NCI-H2227 (cell line): Measurements from ENCODE around the gene BRF1.

ENCODE experiments used
- DNase-seq: peaks from one replicate; lab custom pipeline; 2025; ENCODE audit not compliant: unreplicated experiment; lab: John Stamatoyannopoulos, UW

The BRF1 gene

DNA sequence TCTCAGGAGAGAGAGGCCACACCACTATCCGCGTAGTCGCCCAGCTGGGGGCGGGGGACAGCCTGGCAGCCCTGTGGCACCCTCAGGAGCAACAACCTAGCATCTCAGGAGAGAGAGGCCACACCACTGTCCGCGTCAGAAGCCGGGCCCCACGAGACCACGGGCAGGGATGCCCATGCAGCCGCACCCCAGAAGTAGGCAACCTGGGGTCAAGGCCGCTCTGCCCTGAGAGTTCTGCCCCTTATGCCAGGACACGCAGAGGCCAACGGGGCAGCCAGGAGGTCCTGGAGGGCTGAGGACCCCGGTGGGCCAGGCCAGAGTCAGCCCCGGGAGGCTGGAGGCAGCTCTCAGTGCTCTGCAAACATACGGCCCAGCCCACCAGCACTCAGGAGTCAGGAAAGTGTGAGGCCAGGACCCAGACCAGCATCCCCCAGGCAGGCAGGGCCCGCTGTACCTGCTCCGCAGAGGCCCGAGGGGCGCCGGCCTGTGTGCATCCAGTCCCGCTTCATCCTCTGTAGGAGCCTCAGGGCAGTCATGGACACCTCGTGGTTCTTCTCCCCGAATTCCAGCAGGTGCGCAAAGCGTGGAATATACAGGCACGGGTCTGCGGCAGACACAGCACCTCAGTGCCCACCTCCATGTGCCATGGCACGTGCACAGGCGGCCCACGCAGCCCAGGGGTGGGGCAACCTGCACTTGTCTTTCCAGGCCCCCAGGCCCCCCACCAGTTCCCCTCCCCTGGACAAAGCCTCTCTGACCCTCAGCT is 59.8 kb downstream of the BRF1 start:
- DNase-seq = no peak

DNA sequence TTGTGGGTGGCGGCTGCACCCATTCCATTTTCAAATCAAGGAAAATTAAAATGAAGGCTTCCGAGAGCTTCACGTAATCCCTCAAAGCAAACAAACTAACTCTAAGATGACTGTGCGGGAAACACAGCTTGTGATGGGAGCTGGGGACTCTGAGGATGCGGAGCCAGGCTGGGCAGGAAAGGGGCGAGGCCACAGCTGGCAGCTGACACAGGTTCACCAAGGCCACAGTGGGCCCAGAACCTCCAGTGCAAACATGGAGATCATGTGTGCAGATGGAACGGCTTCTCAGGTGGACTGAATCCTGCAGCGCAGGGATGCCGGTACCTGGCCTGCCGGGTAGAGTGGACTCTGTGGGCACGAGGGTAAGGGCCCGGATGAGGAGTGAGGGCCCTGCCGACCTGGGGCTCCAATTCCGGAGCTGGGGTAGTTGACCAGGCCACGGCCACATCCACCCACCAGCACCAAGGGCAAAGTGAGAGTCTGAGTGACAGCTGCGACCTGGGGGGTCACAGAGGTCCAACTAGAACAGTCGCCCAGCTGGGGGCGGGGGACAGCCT is 71.6 kb downstream of the BRF1 start:
- no peak for DNase-seq

DNA sequence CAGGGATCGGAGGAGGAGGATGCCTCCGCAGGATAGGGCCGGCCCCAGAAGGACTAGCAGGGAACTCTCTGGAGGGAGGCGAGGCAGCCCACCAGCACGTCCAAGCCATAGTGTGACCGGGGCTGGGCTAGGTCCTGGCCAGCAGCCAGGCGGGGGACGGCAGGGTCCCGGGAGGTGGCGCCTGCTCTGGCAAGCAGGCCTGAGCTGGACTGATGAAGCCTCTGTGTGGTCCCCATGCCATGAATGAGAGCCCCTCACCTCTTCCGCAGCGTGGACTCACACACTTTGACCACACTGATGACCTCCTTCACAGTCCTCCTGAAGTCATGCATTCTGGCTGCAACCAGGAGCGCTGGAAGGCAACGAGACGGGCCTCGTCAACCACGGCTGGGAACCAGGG is 72.2 kb downstream of the BRF1 start:
- DNase-seq = no peak

- DNase-seq = no peak
Measured at GRCh38 chr14:105227346-105227745, 73.5 kb downstream of the BRF1 start.

- no peak for DNase-seq
Measured at GRCh38 chr14:105226198-105226597, 74.6 kb downstream of the BRF1 start.

DNA sequence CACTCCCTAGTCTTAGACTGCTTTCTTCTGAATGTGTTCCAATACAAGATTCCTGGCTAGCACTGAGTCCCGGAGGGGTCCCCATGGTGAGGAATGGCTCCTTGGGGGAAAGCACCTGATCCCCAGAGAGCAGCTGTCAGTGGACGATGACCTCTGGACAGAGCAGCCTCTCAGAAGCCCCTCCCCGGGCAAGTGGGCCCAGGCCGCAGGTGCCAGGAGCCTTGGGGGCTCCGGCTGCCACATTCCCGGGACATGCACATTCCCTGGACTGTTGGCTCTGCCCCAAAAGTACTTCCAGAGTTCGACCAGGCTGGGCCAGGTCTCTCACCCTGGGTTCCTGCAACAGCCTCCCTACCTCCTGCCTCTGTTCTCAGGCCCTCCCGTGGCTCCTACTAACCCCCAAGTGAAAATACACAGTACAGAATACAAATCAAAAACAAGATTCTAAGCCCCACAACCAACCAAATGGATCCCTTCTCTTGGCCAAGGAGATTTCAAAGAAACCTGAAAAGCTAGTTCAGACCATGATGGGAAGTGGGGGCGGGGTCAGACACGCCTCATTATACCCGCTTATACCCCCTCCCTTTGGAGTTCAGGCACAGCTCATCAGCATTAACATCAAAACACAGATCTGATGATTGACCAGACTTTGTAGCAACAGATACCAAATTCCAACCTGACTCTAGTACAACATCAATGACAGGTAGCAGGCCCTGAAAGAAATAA is 75.8 kb downstream of the BRF1 start:
- no peak for DNase-seq

DNA sequence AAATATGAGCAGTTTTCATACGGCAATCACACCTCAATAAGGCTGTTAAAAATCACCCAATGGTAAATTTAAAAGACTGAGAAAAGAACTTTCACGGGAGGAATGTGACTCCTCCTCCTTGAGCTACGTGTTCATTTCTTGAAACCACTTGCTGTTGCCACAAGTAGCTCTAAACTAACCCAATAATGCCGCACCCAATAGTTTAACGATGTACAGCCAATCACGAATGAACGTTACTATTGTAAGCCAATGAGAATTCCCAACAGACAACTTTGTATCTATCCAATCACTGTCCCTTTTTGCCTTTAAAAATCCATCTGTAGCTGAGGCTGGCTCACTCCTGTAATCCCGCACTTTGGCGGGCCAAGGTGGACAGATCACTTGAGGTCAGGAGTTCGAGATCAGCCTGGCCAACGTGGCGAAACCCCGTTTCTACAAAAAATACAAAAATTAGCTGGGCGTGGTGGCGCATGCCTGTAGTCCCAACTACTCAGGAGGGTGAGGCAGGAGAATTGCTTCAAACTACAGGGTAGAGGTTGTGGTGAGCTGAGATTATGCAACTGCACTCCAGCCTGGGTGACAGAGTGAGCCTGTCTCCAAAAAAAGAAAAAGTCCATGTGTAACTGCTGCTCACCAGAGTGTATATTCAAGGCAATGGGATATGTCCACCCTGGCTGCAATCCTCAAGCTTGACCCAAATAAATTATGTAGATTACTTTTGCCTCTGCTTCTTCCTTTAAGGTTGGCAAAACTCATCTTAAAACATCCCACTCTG is 76.8 kb downstream of the BRF1 start:
- no peak for DNase-seq

GRCh38 chr14:105223260-105223659 is 77.5 kb downstream of the BRF1 start:
- no peak for DNase-seq

- DNase-seq = no peak
Measured at GRCh38 chr14:105221598-105222178, 79.1 kb downstream of the BRF1 start.

- no peak for DNase-seq
Measured at GRCh38 chr14:105220699-105221597, 79.9 kb downstream of the BRF1 start.

- no peak for DNase-seq
Measured at GRCh38 chr14:105219753-105220152, 81.0 kb downstream of the BRF1 start.

- no peak for DNase-seq
Measured at GRCh38 chr14:105219043-105219612, 81.7 kb downstream of the BRF1 start.

DNA sequence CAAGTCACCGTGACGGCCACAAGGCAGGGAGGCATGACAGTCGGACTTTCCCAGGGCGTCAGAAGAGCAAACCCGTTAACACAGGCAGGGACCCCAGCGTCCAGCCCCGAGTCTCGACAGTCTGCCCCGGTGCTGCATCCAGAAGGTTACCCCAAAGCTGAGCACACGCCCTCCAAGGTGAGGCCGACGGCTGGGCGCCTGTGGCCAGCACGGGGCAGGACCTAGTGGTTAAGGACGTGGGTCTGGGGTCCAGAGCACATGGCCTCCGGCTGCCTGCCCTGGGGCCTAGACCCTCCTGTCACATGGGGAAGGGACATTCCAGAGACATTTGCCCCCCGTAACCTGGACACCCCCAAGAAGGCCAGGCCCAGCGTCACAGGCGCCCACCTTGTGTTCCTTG is 82.2 kb downstream of the BRF1 start:
- DNase-seq = no peak

GRCh38 chr14:105217774-105218173 is 83.0 kb downstream of the BRF1 start:
- DNase-seq = no peak

GRCh38 chr14:105216490-105217247 is 84.1 kb downstream of the BRF1 start:
- DNase-seq = no peak

GRCh38 chr14:105215602-105216001 is 85.2 kb downstream of the BRF1 start:
- no peak for DNase-seq

DNA sequence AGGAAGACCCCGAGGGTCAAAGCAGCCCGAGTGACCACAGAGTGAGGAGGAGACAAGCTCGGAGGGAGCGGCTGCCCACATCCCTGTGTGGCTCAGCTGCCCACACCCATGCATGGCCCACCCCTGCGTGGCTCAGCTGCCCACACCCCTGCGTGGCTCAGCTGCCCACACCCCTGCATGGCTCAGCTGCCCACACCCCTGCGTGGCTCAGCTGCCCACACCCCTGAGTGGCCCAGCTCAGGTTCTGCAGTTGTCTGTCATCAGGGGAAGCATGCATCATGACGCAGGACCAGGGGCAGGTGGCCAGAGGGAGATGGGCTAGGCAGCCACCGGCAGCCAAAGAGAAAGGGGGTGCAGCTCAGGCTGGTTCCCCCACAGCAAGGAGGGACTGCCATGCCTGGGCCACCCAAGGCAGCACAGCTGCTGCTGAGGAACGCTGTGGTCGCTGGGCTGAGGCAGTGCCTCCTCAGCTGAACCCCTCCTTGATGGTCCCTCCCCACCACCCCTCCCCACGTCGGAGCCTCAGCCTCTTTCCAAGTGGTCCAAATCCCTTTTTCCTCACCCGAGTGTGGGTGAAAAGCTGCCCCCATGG is 86.4 kb downstream of the BRF1 start:
- DNase-seq = no peak

- DNase-seq = no peak
Measured at GRCh38 chr14:105213361-105213760, 87.4 kb downstream of the BRF1 start.
